Loucy (cell line): Measurements from ENCODE around the gene VWA3A.

Experiments
- EZH2phosphoT487 ChIP-seq: fragments of 200-600 bp; IDR thresholded peaks from 2 replicates; pipeline ENCODE4 v1.6.1; 2018; ENCODE audit warnings: antibody characterized with exemption, mild to moderate bottlenecking, moderate library complexity, borderline replicate concordance
- TF ChIP-seq, protein P1 (sequence below): fragments of 200-600 bp; sonication (generic); conservative IDR thresholded peaks from 2 replicates; pipeline ENCODE4 v1.5.1; 2014; ENCODE audit warnings: mild to moderate bottlenecking, antibody characterized with exemption, low read length

DNA sequence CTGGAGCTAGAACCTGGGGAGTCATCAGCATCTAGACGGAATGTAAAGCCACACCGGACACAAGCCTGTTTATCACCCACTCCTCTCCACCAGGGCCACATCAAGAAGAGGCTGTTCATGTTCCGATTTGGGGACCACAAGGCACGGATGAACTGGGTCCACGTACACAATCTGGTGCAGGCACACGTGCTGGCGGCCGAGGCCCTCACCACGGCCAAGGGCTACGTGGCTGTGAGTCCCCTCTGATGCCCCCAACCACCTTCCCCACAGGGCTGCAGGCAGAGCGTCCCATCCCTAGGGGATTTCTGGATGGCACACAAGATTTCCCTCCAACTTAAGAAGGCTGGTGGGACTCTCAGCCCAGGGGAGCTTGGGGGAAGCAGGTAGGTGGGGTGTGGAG, 89.1 kb downstream of the VWA3A start:
- TF ChIP-seq EZH2phosphoT487: no peak
- TF ChIP-seq, protein P1, sequence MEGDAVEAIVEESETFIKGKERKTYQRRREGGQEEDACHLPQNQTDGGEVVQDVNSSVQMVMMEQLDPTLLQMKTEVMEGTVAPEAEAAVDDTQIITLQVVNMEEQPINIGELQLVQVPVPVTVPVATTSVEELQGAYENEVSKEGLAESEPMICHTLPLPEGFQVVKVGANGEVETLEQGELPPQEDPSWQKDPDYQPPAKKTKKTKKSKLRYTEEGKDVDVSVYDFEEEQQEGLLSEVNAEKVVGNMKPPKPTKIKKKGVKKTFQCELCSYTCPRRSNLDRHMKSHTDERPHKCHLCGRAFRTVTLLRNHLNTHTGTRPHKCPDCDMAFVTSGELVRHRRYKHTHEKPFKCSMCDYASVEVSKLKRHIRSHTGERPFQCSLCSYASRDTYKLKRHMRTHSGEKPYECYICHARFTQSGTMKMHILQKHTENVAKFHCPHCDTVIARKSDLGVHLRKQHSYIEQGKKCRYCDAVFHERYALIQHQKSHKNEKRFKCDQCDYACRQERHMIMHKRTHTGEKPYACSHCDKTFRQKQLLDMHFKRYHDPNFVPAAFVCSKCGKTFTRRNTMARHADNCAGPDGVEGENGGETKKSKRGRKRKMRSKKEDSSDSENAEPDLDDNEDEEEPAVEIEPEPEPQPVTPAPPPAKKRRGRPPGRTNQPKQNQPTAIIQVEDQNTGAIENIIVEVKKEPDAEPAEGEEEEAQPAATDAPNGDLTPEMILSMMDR: no peak
